ENCODE measurements around the gene MED12L.

GRCh38 chr3:151436675-151437446 is 351.4 kb downstream of the MED12L start:
- TF ChIP-seq RAD21 (IDR thresholded peaks at IDR 0.05; ENCODE audit: low read depth) (no peak), POLR2A (IDR thresholded peaks at IDR 0.05; ENCODE audit: borderline replicate concordance, extremely low read depth, insufficient read depth, insufficient read length) (no peak), CTCF (IDR thresholded peaks at IDR 0.05 in 2 of 3, conservative IDR thresholded peaks at IDR 0.05 in 1 of 3; ENCODE audit: borderline replicate concordance in 1 of 3, insufficient read depth in 1 of 3, low read depth in 2 of 3, low read length in 2 of 3) (no peak), TCF7L2 (IDR thresholded peaks at IDR 0.05; ENCODE audit: borderline replicate concordance, extremely low read depth, insufficient read depth, insufficient read length) (no peak), EZH2phosphoT487 (IDR thresholded peaks at IDR 0.05; ENCODE audit: borderline replicate concordance) (no peak), SIN3A (IDR thresholded peaks at IDR 0.05; ENCODE audit: low read depth) (no peak), EZH2 (IDR thresholded peaks at IDR 0.05) (no peak), CEBPB (IDR thresholded peaks at IDR 0.05; ENCODE audit: low read depth) (no peak)
- TF ChIP-seq, protein P1, sequence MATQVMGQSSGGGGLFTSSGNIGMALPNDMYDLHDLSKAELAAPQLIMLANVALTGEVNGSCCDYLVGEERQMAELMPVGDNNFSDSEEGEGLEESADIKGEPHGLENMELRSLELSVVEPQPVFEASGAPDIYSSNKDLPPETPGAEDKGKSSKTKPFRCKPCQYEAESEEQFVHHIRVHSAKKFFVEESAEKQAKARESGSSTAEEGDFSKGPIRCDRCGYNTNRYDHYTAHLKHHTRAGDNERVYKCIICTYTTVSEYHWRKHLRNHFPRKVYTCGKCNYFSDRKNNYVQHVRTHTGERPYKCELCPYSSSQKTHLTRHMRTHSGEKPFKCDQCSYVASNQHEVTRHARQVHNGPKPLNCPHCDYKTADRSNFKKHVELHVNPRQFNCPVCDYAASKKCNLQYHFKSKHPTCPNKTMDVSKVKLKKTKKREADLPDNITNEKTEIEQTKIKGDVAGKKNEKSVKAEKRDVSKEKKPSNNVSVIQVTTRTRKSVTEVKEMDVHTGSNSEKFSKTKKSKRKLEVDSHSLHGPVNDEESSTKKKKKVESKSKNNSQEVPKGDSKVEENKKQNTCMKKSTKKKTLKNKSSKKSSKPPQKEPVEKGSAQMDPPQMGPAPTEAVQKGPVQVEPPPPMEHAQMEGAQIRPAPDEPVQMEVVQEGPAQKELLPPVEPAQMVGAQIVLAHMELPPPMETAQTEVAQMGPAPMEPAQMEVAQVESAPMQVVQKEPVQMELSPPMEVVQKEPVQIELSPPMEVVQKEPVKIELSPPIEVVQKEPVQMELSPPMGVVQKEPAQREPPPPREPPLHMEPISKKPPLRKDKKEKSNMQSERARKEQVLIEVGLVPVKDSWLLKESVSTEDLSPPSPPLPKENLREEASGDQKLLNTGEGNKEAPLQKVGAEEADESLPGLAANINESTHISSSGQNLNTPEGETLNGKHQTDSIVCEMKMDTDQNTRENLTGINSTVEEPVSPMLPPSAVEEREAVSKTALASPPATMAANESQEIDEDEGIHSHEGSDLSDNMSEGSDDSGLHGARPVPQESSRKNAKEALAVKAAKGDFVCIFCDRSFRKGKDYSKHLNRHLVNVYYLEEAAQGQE (IDR thresholded peaks at IDR 0.05; ENCODE audit: low read depth): no peak
- TF ChIP-seq, protein P2, sequence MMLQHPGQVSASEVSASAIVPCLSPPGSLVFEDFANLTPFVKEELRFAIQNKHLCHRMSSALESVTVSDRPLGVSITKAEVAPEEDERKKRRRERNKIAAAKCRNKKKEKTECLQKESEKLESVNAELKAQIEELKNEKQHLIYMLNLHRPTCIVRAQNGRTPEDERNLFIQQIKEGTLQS (IDR thresholded peaks at IDR 0.05): no peak
